ENCODE data around the gene VSTM1. TPM values are rescaled to one million over a fixed set of nuclear protein-coding genes. Genes with fewer than 3 reads are reported as not detected.

VSTM1 gene
- total RNA-seq, 1 donor from 2014 or later, result not detected

GRCh38 chr19:54081032-54081431 lies 17.3 kb upstream of the VSTM1 start, which contains the start of gene TARM1:
Gene TARM1, minus strand, starts transcription at chr19:54081365. Its CDS starts 25 bp downstream, at chr19:54081340.
- Histone ChIP-seq H3K79me2 (ENCODE audit: low read depth) (no peaks in the 10 kb centered on the region), H3K27ac (no peak within 1 kb of the TSS), H3K4me1 (no peaks in the 10 kb centered on the region), H3K4me2 (no peak within 1 kb of the TSS), H3K27me3 (no peaks in the 10 kb centered on the region), H3K9me3 (ENCODE audit: low read depth) (no peaks in the 10 kb centered on the region), H3K36me3 (no peaks in the 10 kb centered on the region), H2AFZ (replicated peaks) (no peak within 1 kb of the TSS), H3K4me3 (no peak within 1 kb of the TSS), H3F3A (ENCODE audit: low read depth) (no peaks in the 10 kb centered on the region), H3K9ac (no peak within 1 kb of the TSS), H4K20me1 (ENCODE audit: low read depth) (no peaks in the 10 kb centered on the region)
- TF ChIP-seq CTCF (IDR thresholded peaks at IDR 0.05) (no peak), EZH2phosphoT487 (IDR thresholded peaks at IDR 0.05) (no peak), EZH2 (IDR thresholded peaks at IDR 0.05) (no peak)
- Mint-ChIP-seq H3K36me3 (no peaks in the 10 kb centered on the region), H3K9me3 (peaks cover 13% of the 10 kb centered on the region), H3K4me1 (no peaks in the 10 kb centered on the region), H3K4me3 (no peak within 1 kb of the TSS), H3K27ac (no peak within 1 kb of the TSS), H3K27me3 (ENCODE audit: insufficient read depth, low read depth) (peaks cover 8% of the 10 kb centered on the region)
- DNase-seq (ENCODE audit: low spot score), result no peak

- H3K4me1 Mint-ChIP-seq, result no peaks in the 10 kb centered on the region
- H3K27me3 Mint-ChIP-seq (ENCODE audit: insufficient read depth, low read depth), result peaks cover 11% of the 10 kb centered on the region
- H3K27ac Mint-ChIP-seq, result no peak overlapping the region
- no peaks in the 10 kb centered on the region for H3K4me1 ChIP-seq
- H3K36me3 Mint-ChIP-seq, result no peaks in the 10 kb centered on the region
- TF ChIP-seq CTCF (IDR thresholded peaks at IDR 0.05), result no peak
- no peak for TF ChIP-seq EZH2 (IDR thresholded peaks at IDR 0.05)
- no peak for TF ChIP-seq EZH2phosphoT487 (IDR thresholded peaks at IDR 0.05)
- peaks cover 11% of the 10 kb centered on the region for H3K9me3 Mint-ChIP-seq
- H3F3A ChIP-seq (ENCODE audit: low read depth), result no peaks in the 10 kb centered on the region
- no peak overlapping the region for H3K4me3 ChIP-seq
- no peaks in the 10 kb centered on the region for H3K27me3 ChIP-seq
- no peak overlapping the region for H3K27ac ChIP-seq
- H3K4me3 Mint-ChIP-seq, result no peak overlapping the region
- H3K4me2 ChIP-seq, result no peak overlapping the region
- H3K79me2 ChIP-seq (ENCODE audit: low read depth), result no peaks in the 10 kb centered on the region
- H2AFZ ChIP-seq (replicated peaks), result no peak overlapping the region
- no peaks in the 10 kb centered on the region for H4K20me1 ChIP-seq (ENCODE audit: low read depth)
- H3K36me3 ChIP-seq, result no peaks in the 10 kb centered on the region
- no peak overlapping the region for H3K9ac ChIP-seq
- no peak for DNase-seq (ENCODE audit: low spot score)
- no peaks in the 10 kb centered on the region for H3K9me3 ChIP-seq (ENCODE audit: low read depth)
These were observed 13.6 kb upstream of the VSTM1 start for GRCh38 chr19:54077334-54077733.

- no peaks in the 10 kb centered on the region for H3K4me1 ChIP-seq
- no peaks in the 10 kb centered on the region for H3K36me3 Mint-ChIP-seq
- H3K36me3 ChIP-seq, result no peaks in the 10 kb centered on the region
- no peak overlapping the region for H3K27ac ChIP-seq
- H3K27me3 ChIP-seq, result no peaks in the 10 kb centered on the region
- H3K9ac ChIP-seq, result no peak overlapping the region
- peaks cover 11% of the 10 kb centered on the region for H3K27me3 Mint-ChIP-seq (ENCODE audit: insufficient read depth, low read depth)
- DNase-seq (ENCODE audit: low spot score), result no peak
- no peak overlapping the region for H3K4me2 ChIP-seq
- H3F3A ChIP-seq (ENCODE audit: low read depth), result no peaks in the 10 kb centered on the region
- no peaks in the 10 kb centered on the region for H3K9me3 ChIP-seq (ENCODE audit: low read depth)
- H3K4me3 Mint-ChIP-seq, result no peak overlapping the region
- peaks cover 6% of the 10 kb centered on the region for H3K9me3 Mint-ChIP-seq
- H3K79me2 ChIP-seq (ENCODE audit: low read depth), result no peaks in the 10 kb centered on the region
- no peaks in the 10 kb centered on the region for H4K20me1 ChIP-seq (ENCODE audit: low read depth)
- no peak overlapping the region for H3K27ac Mint-ChIP-seq
- H2AFZ ChIP-seq (replicated peaks), result no peak overlapping the region
- no peaks in the 10 kb centered on the region for H3K4me1 Mint-ChIP-seq
- TF ChIP-seq CTCF (IDR thresholded peaks at IDR 0.05) (no peak), EZH2 (IDR thresholded peaks at IDR 0.05) (no peak), EZH2phosphoT487 (IDR thresholded peaks at IDR 0.05) (no peak)
- H3K4me3 ChIP-seq, result no peak overlapping the region
These were observed 11.2 kb upstream of the VSTM1 start for GRCh38 chr19:54074851-54075250.
